RKO (cell line): ENCODE data around the gene IMMP2L.

Experiments used
- DNase-seq: peaks from one replicate; pipeline ENCODE4 v3.0.0-alpha.2; 2016; ENCODE audit warnings: low spot score

The IMMP2L gene

GRCh38 chr7:110625294-110625693 lies 937.0 kb downstream of the IMMP2L start:
- no peak for DNase-seq

GRCh38 chr7:110623436-110623835 lies 938.9 kb downstream of the IMMP2L start:
- DNase-seq: no peak

GRCh38 chr7:110621289-110621688 lies 941.0 kb downstream of the IMMP2L start:
- DNase-seq: no peak

GRCh38 chr7:110620110-110620735 lies 942.1 kb downstream of the IMMP2L start:
- DNase-seq: no peak
